ENCODE measurements around the gene FLT4. TPM values are rescaled to one million over a fixed set of nuclear protein-coding genes. Genes with fewer than 3 reads are reported as not detected.
"Not testable (repeated sequence)": the region's sequence is repeated elsewhere in the genome, so short reads cannot be mapped to it uniquely, and the experiment has no call there.

Gene FLT4
- total and polyA plus RNA-seq, 12 donors = 3.3 to 80.1 (median 25.5) TPM

DNA sequence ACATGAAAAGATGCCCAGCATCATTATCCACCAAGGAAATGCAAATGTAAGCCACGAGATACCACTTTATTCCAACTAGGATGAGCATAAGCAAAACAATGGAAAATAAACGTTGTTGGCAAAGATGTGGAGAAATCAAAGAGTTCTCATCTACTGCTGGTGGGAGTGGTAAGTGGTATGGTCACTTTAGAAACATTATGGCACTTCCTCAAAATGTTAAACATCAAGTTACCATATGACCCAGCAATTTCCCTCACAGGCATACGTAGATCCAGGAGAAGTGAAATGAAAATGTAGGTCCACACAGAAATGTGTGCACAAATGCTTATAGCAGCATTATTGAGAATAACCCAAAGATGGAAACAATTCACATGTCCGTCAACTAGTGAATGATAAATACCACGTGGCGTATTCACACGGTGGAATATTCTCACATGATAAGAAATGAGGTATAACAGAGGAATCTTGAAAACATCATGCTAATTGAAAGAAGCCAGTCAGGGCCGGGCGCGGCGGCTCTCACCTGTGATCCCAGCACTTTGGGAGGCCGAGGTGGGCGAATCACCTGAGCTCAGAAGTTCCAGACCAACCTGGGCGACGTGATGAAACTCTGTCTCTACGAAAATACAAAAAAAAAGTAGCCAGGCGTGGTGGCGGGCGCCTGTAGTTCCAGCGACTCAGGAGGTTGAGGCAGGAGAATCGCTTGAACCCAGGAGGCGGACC is 16.4 kb upstream of the FLT4 start:
- H3K9me3 ChIP-seq (replicated peaks in 1 of 3) = no peaks in the 10 kb centered on the region
- TF ChIP-seq, protein P1, sequence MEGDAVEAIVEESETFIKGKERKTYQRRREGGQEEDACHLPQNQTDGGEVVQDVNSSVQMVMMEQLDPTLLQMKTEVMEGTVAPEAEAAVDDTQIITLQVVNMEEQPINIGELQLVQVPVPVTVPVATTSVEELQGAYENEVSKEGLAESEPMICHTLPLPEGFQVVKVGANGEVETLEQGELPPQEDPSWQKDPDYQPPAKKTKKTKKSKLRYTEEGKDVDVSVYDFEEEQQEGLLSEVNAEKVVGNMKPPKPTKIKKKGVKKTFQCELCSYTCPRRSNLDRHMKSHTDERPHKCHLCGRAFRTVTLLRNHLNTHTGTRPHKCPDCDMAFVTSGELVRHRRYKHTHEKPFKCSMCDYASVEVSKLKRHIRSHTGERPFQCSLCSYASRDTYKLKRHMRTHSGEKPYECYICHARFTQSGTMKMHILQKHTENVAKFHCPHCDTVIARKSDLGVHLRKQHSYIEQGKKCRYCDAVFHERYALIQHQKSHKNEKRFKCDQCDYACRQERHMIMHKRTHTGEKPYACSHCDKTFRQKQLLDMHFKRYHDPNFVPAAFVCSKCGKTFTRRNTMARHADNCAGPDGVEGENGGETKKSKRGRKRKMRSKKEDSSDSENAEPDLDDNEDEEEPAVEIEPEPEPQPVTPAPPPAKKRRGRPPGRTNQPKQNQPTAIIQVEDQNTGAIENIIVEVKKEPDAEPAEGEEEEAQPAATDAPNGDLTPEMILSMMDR (IDR thresholded peaks at IDR 0.05) = no peak
- no peak for TF ChIP-seq POLR2A (IDR thresholded peaks at IDR 0.05)
- intact Hi-C loops (cut with DNase I) = no loop called here
- H3K4me1 ChIP-seq (replicated peaks in 1 of 2) = no peaks in the 10 kb centered on the region
- no peak overlapping the region for H3K4me3 ChIP-seq
- peaks cover 5% of the 10 kb centered on the region for H3K27me3 ChIP-seq
- no peak overlapping the region for H3K27ac ChIP-seq
- no peak for DNase-seq
- 79 to 86% (median 82%) methylated on average over 22 of the region's 22 CpGs for WGBS, 4 donors
- no peaks in the 10 kb centered on the region for H3K36me3 ChIP-seq (replicated peaks in 1 of 2)

DNA sequence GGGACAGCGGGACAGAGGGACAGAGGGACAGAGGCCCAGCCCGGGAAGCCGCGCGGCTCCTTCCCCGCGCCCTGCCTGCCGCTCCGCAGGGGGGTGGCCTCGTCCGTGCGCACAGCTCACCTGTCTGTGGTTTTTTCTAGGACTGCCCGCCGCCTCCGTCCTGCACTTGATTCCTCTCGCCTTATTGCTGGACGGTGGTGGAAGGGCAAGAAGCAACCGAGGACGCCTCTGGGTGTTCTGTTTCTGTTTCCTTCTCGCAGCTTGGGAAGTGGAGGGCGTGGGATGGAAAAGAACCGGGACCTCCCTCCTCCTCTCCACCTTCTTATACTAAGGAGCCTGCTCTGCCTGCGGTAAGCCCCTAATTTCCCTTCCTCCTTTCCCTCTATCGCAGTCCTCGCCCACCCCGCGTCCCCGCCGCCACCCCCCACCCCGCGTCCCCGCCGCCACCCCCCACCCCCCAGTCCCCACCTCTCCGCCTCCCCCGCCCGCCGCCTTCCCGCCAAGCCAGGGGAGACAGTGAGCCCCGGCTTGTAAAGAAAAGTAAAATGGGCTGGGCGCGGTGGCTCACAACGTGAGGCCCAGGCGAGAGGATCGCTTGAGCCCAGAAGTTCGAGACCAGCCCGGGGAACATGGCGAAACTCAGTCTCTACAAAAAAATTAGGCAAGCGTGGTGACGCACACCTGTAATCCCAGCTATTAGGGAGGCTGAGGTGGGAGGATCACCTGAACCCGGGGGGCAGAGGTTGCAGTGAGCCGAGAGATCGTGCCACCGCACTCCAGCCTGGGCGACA is 9.6 kb upstream of the FLT4 start:
- Histone ChIP-seq H3K4me1 (replicated peaks in 1 of 2) (no peaks in the 10 kb centered on the region), H3K36me3 (replicated peaks in 1 of 2) (no peaks in the 10 kb centered on the region), H3K4me3 (no peak overlapping the region), H3K9me3 (replicated peaks in 1 of 3) (no peaks in the 10 kb centered on the region), H3K27ac (no peak overlapping the region), H3K27me3 (peaks cover 8% of the 10 kb centered on the region)
- DNase-seq = no peak
- TF ChIP-seq, protein P1 (IDR thresholded peaks at IDR 0.05) = no peak
- no peak for TF ChIP-seq POLR2A (IDR thresholded peaks at IDR 0.05)
- intact Hi-C loops (cut with DNase I) = no loop called here
- WGBS, 4 donors = 25 to 36% (median 33%) methylated on average over 27 to 48 of the region's 54 CpGs

DNA sequence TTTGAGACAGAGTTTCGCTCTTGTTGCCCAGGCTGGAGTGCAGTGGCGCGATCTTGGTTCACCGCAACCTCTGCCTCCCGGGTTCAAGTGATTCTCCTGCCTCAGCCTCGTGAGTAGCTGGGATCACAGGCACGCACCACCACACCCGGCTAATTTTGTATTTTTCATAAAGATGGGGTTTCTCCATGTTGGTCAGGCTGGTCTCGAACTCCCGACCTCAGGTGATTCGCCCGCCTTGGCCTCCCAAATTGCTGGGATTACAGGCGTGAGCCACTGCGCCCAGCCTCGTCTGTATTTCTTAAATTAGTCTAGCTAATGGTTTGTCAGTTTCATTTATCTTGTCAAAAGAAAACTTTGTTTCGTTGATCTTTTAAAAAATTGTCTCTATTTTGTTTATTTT is 5.8 kb upstream of the FLT4 start:
- intact Hi-C loops (cut with DNase I); H3K4me1 ChIP-seq (replicated peaks in 1 of 2); H3K27me3 ChIP-seq; H3K27ac ChIP-seq; H3K4me3 ChIP-seq; H3K9me3 ChIP-seq (replicated peaks in 1 of 3); DNase-seq; H3K36me3 ChIP-seq (replicated peaks in 1 of 2): not testable (repeated sequence)
- 82 to 88% (median 83%) methylated on average over 16 of the region's 16 CpGs for WGBS, 4 donors

DNA sequence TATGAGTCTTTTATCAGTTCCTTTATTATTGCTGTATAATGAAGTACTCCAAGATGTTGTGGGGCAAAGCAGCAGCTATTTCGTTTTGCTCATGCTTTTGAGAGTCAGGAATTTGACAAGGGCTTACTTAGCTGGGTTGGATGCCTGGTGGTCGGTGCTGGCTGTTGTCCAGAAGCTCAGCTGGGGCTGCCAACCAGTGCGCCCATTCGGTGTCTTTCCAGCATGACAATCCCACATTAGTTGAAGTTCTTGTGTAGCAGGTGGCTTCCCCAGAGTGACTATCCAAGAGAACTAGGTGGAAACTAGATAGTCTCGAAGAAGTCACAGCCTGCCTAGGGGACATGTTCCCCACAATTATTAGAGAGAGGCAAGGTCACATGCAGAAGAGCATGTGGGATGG is 3.4 kb upstream of the FLT4 start:
- 54 to 70% (median 57%) methylated on average over 5 of the region's 5 CpGs for WGBS, 4 donors
- H3K9me3 ChIP-seq (replicated peaks in 1 of 3) = no peaks in the 10 kb centered on the region
- no peaks in the 10 kb centered on the region for H3K36me3 ChIP-seq (replicated peaks in 1 of 2)
- no peak for DNase-seq
- peaks cover 16% of the 10 kb centered on the region for H3K27me3 ChIP-seq
- no peak overlapping the region for H3K4me3 ChIP-seq
- intact Hi-C loops (cut with DNase I) = no loop called here
- TF ChIP-seq POLR2A (IDR thresholded peaks at IDR 0.05) = no peak
- TF ChIP-seq, protein P1 (IDR thresholded peaks at IDR 0.05) = no peak
- H3K4me1 ChIP-seq (replicated peaks in 1 of 2) = peaks cover 6% of the 10 kb centered on the region in 2 donors
- no peak overlapping the region for H3K27ac ChIP-seq
